Measurements from ENCODE around the gene ADGRG2.
A peak's percentile ranks its signal among the peaks of the same experiment; 100 is the strongest.

The ADGRG2 gene, protein sequence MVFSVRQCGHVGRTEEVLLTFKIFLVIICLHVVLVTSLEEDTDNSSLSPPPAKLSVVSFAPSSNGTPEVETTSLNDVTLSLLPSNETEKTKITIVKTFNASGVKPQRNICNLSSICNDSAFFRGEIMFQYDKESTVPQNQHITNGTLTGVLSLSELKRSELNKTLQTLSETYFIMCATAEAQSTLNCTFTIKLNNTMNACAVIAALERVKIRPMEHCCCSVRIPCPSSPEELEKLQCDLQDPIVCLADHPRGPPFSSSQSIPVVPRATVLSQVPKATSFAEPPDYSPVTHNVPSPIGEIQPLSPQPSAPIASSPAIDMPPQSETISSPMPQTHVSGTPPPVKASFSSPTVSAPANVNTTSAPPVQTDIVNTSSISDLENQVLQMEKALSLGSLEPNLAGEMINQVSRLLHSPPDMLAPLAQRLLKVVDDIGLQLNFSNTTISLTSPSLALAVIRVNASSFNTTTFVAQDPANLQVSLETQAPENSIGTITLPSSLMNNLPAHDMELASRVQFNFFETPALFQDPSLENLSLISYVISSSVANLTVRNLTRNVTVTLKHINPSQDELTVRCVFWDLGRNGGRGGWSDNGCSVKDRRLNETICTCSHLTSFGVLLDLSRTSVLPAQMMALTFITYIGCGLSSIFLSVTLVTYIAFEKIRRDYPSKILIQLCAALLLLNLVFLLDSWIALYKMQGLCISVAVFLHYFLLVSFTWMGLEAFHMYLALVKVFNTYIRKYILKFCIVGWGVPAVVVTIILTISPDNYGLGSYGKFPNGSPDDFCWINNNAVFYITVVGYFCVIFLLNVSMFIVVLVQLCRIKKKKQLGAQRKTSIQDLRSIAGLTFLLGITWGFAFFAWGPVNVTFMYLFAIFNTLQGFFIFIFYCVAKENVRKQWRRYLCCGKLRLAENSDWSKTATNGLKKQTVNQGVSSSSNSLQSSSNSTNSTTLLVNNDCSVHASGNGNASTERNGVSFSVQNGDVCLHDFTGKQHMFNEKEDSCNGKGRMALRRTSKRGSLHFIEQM

DNA sequence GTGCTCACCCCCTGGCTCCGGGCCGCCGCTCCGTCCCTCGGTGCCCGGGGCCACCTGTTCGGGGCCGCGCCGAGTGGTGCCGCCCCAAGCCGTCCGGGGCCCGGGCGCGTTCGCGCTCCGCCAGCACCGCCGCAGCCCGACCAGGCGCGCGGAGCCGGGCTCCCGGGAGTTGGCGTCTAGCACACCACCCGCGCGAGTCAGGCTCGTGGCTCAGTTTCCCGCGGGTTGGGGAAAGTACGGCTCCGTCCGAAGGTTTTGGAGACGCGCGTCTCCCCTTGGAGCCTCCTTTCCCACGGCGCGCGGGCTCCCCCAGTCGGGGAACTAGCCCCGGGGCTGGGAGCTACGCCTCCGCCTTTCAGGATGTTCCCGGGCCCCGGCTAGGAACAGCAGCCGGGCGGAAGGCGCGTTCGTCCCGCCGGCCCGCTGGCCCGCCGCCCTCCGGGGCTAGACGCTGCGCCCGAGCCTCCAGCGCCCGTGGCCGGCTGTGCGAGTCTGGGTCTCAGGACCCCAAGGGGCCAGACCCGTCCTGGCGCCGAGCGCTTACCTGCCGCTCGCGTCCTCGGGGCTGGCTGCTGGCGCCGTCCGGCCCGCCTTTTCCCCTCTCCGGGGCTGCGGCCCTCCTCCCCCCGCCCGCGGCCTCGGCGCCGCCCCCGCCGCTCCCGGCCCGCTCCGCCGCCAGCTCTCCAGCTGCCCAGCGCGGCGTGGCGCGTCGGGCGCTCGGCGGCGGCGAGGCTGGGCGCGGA lies at the start of gene ADGRG2:
Gene ADGRG2 (minus strand): TSS at position 571 of the 743 bp plus-strand sequence. CDS start 53,634 bp downstream, outside the sequence.
- peak; percentile 7 for DNase-seq

DNA sequence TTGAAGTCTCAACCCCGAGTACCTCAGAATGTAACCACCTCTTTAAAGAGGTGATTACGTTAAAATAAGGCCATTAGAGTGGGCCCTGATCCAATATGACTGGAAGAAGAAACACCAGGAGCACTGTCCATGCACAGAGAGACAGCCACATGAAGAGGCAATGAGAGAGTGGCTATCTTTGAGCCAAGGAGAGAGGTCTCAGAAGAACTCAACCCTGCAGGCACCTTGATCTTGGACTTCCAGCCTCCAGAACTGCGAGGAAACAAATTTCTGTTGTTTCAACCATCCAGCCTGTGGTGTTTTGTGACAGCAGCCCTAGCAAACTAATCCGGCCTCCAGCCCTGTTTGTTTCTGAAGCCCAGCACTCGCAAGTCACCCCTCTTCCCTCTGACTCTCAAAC lies 46.3 kb upstream of the ADGRG2 start:
- no peak for DNase-seq

DNA sequence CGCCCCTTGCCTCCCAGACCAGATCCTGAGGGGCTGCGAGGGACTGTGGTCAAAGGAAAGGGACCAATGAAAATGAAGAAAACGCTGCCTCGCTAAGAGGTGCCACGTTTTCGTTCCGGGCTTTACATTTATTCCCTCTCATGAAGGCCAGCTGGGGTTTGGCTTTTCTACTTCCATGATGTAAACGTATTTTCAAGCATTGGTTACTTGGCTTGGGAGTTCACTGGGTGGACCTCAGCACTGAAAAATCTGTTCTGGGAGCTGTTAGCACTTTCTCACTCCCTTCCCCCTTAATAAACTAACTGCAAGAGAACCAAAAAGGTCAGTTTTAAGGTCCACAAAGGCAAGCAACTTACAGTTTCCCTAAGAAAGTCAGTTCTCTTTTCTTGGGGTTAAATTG lies 40.6 kb upstream of the ADGRG2 start:
- no peak for DNase-seq

DNA sequence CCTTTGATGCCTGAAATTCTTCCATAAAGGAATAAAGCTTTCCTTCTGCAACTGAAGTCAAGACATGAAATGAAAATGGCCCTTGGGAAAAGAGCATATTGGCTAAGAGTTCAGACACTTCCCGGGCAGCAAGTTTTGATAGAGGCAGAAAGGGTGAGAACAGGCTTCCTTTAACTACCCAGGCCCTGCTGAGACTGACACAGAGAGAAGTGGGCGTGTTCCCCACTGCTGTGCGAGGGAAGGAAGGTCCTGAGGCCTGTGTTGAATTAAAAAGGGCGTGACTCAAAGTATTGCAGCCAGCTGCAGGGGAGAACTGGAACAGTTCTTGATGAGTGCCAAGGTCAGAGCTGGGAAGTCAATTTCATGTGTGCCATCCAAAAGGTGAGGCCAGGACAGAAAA lies 33.9 kb upstream of the ADGRG2 start:
- peak; percentile 3 for DNase-seq

DNA sequence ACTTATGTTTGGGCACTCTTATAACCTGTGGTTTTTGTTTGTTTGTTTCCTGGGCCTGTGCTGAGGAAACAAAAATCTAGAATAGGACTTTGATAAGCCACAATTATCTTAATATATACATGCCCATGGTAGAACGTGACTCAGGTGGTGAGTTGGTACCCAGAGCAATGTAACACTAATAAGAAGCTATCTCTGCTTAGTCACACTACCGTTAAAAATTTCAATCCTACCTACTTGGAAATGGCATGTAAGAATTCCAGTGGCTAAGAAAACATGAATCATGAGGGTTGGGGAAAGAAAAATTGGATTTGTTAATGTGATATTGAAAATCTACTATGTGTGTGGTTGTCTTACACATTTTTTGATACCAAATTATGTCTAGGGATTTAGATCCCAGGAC lies 30.5 kb upstream of the ADGRG2 start:
- no peak for DNase-seq

DNA sequence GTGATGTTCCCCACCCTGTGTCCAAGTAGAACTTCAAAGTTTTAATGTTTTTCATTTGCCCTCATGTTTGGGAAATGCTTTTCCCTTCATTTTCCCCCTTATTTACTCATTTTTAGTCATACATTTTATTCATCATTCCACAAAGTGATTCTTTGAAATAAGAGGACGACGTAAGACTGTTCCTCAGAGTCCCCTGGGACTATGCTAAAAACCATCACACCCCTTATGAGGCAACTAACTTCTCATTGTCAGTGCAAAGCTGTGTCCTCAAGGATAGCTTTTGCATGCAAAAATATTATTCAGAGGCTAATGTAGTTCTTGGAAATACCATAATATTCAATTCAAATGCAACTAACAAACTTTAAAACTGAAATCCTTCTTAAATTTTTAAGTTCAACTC lies 14.8 kb upstream of the ADGRG2 start:
- no peak for DNase-seq

DNA sequence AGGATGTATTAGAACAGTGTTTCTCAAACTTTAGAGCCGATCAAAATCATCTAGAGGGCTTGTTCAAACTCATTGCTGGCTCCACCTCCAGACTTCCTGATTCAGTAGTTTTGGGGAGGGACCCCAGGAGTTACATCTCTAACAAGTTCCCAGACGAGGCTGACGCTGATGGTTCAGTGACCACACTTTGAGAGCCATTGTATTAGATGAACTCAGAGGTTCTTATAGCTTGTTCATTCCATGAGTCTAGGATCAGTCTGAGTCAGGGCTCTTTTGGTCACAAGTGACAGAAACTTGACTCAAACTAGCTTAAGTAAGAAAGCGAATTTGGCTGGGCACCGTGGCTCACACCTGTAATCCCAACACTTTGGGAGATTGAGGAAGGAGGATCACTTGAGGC lies 11.5 kb upstream of the ADGRG2 start:
- DNase-seq, result no peak

DNA sequence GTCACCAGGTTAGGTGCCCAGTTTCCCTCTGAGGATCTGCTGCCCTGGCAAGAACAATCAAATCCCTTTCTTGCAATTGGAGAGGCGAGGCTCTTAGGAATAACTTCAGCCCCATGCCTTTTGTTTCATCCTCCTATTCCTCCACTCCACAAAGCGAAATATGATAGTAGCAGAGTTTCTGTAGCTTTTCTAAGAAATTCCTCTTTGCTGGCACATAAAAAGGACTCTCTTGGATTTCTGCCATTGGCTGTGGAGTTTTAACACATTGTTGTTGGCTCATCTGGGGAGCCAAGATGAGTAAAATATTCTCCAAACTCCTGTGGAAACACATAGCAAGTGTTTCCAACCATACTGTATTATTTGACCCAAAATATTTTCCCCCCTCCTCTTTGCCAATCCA lies 11.0 kb upstream of the ADGRG2 start:
- no peak for DNase-seq

DNA sequence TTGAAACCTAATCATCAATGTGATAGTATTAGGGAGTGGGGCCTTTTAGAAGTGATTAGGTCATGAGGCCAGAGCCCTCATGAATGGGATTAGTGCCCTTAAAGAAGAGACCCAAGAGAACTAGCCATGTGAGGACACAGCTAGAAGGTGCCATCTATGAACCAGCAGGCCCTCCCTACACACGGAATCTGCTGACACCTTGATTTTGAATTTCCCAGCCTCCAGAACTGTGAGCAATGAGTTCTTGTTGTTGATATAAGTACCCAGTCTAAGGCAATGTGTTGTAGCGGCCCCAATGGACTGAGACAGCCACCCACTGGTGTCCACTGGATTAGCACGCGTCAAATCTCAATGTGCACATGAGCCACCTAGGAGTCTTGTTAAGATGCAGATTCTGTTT lies 8.4 kb upstream of the ADGRG2 start:
- DNase-seq, result no peak

DNA sequence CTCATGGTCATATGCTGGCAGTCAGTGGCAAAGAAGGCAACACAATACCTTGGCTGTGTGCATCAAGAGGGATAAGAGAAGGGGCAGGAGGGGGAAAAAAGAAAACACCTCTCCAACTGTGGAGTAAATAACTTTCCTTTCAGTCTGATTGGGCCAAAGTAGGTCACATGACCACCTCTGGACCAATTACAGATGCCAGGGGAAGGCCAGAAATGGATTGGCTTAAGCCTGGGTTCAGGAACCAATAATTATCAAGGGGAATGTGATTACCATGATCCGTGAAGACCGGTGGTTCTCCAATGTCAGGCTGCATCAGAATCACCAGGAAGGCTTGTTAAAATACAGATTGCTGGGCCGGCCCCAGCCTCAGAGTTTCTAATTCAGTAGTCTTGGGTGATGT lies 7.4 kb upstream of the ADGRG2 start:
- DNase-seq, result no peak

DNA sequence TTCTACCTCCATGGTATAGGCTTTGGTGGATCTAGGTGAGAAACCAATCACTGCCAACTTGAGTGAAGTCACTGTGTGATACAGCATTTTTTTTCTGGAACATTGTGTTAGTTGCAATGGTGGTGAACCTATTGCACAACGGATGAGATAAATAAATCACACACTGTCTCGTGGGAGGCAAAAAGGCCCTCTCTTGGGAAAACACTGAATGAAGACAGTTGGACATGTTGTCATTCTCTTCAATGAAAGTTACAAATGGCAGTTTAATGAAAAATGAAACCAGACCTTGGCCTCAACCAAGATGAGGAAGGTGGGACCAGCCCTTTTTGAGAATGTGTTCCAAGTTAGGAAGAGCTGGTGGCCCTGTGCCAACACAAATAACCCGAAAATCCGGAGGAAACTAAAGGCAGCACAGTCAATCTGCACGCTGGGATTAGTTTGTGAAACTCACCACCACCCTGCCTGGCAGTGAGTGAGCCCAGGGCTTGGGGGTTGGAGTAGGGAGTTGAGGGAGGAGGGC lies 5.4 kb upstream of the ADGRG2 start:
- DNase-seq, result no peak

DNA sequence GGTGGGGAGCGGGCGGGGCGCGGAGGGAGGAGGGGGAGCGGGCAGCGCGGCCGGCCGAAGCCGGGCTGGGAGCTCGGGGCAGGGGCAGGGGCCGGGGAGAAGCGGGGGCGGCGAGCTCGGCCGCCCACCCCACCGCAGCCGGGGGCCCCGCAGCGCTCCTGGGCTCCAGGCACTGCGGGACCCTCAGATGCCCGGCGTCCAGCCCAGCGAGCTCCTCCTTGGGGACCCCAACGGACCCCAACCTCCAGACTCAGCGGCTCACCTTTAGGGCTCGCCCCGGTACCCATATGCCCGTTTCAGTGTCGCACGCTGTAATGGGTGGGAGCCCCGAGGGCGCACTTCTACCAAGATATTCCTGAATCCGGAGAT lies 357 bp upstream of the ADGRG2 start:
- no peak for DNase-seq

DNA sequence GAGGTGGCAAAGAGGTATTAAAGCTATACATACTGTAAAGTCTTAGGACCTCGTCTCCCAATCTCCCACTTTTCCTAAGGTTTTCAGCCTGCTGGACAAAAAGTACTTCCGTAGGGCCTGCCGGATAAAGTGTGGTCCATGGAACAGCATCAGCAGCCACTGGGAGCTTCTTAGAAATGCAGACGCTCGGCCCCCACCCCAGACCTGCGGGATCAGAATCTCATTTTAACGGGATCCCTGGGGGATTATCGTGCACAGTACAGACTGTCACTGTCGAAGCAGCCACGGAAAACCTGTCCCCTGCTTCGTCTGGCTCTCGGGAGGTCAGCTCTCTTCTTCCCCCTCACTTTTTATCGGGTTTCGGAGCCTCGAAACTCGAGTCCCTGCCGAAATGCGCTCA lies 802 bp downstream of the ADGRG2 start:
- no peak for DNase-seq

DNA sequence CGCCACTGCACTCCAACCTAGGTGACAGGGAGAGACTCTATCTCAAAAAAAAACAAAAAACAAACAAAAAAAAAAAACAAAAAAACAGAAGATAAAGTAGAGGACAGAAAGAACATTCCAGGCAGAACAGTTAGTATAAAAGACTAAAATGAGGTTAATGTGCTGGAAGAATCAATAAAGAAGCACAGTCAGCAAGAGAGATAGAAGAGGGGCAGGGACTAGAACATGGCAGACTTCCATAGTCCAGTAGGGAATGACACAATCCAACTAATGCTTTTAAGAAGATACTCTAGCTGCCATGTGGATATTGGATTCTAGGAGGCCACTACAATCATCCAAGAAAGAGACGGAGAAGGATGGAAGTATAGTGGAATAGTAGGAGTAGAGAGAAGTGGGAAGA lies 11.6 kb downstream of the ADGRG2 start:
- DNase-seq, result no peak

DNA sequence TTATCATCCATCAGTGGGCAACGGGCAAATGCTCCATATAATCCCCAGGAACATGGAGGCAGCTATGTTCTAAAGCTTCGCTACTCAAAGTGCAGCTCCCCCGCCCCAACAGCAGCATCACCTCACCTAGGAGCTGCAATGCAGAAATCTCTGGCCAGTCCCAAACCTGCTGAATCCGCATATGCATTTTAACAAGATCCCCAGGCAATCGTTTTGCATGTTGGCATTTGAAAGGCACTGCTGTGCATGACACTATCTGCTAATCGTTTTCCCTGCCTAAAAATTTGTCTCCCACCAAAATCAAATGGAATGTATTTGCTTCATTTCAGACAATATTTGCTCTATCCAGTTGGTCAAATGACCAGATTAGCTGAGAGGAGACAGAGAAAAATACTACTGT lies 15.2 kb downstream of the ADGRG2 start:
- no peak for DNase-seq

DNA sequence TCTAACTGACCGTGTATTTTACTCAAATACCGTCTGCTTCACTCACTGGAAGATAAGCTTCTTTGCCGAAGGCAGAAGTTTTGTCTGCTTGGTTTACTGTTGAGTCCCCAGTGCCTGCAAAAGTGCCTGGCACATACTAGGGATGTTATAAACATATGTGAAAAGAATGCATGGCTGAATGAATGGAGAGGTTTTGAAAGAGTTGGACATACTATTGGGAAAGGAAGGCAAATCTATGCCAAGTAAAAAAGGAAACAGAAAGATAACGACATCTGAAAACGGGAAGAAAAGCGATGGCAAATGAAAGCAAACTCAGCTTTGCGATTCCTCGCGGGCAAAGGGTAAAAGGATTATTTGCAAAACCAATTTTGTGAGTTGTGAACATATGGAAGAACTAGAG lies 21.7 kb downstream of the ADGRG2 start:
- no peak for DNase-seq

DNA sequence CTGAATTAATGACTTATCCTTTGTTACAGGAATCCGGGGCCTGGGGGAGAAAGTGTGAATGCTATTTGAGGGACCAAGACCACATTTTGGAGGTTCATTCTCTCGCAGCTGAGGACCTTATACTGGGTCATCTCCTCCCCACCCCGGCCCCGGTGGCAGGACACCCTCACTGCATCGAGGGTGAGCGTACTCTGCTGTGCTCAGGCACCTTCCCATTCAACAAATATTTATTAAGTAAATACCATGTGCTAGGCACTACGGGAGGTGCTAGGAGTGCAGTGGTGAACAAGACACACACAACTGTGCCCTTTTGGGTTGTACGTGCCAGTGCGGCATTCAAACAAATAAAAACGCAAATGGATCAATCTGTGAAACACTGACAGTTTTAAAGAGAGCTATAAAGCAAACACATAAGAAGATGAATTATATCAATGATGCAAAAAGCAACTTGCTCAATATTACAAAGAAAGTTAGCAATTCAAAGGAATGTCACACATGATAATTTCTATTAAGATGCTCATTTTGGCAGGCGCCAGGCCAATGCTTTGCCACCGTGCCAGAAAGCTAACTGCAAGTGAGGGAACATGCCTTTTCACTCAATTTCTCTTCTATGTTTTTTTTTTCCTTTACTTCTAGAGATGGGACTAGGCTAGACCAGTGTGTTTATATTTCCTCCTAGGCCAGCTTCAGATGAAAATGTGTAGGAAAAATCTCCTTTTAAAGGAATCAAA lies 24.6 kb downstream of the ADGRG2 start:
- DNase-seq, result no peak

DNA sequence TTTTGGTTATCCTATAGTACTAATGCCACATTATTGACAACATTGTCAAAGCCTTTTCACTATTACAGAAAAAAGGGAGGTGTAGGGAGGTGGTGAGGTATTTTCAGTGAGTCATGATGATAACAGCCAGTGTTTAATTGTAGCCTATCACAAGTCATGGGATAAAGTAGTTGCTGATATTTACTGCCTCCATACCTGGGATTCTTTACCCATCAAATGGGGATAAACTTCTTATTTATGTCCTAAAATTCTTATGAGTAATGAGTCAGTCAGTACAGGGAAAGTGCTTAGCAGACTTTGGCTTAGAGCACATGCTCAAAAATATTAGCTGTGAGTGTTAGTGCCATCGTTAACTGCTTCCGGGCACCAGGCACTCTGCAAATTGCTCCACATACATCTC lies 25.7 kb downstream of the ADGRG2 start:
- DNase-seq, result no peak

DNA sequence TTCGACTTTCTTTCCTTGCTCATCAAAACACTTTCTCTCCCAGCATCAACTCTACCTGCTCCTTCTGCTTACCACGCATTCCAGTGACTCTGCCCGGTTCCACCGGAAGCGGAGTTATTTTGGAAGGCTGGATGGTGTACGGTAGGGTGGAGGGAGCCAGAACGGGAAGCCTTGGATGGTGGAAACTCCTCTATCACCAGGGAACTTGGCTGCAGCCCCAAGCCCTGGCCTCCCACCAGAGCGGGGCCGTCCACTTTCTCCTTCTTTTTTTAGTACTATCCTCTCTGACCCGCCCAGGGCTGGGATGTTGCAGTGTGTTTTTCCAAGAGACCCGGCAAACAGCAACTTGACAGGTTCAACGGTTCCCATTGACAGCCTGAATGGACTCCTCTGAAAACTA lies 27.6 kb downstream of the ADGRG2 start:
- no peak for DNase-seq

DNA sequence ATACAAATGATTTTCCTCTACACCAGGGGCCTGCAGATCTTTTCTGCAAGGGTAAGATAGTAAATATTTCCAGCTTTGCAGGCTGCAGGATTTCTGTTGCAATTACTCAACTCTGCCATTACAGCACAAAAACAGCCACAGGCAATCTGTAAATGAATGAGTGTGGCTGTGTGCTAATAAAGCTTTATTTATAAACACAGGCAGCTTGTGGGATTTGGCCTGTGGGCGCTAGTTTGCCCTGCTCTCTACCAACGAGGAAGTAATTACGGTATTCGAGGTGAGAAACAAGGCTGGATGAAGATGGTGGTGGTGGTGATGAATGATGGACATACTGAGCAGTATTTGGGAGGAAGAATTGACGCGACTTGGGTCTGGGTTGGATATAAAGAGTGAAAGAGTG lies 30.7 kb downstream of the ADGRG2 start:
- DNase-seq, result no peak

DNA sequence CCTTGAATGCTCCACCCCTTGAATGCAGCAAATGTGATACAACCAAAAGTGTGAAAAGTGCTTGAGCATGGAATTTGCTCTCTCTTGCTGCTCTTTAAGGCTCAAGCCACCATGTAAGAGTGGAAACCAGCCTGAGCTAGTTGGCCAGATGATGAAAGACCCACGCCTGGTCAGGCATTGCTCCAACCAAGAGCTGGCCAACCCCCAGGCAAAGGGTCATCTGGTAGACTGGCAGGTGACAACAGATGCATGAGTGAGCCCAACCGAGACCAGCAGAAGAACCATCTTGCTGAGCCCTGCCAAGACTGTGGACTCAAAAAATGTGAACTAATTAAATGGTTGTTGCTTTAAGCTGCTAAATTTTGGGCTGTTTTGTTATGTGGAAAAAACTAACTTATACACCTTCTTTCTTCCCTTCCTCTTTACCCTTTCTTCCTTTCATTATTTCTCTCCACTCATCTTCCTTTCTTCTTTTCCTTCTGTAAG lies 32.7 kb downstream of the ADGRG2 start:
- no peak for DNase-seq

DNA sequence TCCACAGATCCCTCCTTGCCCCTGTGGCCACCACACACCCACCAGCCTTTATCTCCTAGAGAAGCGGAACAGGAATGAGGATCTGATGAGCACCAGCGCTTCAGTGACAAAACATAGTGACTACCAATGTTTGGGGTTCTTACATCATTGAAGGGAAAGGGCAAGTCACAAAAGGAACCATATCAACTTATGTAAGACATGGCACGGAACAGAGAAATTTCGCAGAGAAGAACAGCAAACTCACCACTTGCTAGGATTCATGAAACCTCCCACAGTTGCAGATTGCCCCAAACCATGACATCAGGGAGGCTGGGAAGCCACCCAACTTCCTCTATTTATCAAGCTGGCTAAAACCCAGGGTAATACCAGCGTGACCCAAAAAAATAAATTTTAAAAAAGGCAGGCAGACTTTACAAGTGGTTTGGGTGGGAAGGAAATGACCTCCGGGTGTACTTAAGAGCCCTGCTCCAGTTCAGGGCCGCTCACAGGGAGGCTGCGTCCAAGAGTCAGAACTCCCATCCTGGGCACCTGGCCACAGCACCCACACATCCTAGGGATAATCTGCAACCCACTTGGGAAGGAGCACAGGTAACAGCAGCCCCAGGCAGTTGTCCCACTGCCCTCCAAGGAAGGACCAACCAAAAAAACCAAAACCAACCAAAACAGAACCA lies 36.0 kb downstream of the ADGRG2 start:
- peak; percentile 40 for DNase-seq

All from hematopoietic multipotent progenitor cell treated with erythropoietin and hydrocortisone succinate and interleukin-3 and kit ligand, for 4 days (in vitro differentiated cells).